Measurements from ENCODE around the gene STX17.

GRCh38 chr9:99866398-99866797 is 40.1 kb upstream of the STX17 start:
- TF ChIP-seq ZNF8 (CRISPR knock-in tag; IDR thresholded peaks at IDR 0.05) (no peak), ISL1 (CRISPR knock-in tag; IDR thresholded peaks at IDR 0.05) (no peak)

All from SK-N-SH treated with all-trans-retinoic acid at 6 μM for 48 hours (cell line).